GM18868 (cell line): Measurements from ENCODE around the gene ABHD2.

Experiments used
- ATAC-seq: cut with Tn5 transposase; IDR thresholded peaks from one replicate; pipeline ENCODE4 v1.9.1; 2021; ENCODE audit warnings: mild to moderate bottlenecking, moderate library complexity; ENCODE audit not compliant: unreplicated experiment

ABHD2 gene

GRCh38 chr15:89096664-89097063 is 8.4 kb downstream of the ABHD2 start:
- no peak for ATAC-seq

DNA sequence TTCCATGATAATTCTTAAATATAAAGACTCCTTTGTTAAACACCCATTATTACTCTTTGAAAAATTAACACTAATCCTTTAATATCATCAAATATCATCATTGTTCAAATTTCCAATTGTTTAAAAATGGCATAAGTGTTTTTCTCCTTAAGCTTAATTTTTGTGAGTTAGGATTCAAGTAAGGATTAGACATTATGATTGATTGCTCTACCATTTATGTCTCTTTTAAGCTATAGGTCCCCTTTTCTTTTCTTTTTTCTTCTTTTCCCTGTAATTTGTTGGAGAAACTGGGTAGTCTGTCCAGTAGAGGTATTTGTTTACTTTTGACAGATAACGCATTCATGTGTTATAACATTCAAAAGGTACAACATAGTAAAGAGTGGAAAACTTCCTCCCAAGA is 9.1 kb downstream of the ABHD2 start:
- ATAC-seq, result no peak

DNA sequence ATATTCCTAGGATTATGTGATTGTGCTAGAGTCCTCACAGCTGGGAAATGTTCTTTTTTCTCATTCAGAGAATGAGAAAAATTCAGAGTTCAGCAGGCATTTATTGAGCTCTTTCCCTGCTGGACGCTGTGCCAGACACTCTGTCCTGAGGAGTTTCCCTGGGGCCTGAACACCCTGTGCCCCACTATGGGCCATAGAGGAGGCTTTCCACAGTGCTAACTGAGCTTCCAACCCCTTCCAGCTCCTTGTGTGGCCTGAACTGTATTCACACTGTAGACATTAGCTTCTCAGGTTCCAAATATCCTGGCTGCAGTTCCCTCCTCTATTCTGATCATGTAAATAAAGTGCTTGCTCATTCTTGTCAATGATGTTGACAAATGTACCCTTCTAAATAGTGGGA is 10.0 kb downstream of the ABHD2 start:
- no peak for ATAC-seq

DNA sequence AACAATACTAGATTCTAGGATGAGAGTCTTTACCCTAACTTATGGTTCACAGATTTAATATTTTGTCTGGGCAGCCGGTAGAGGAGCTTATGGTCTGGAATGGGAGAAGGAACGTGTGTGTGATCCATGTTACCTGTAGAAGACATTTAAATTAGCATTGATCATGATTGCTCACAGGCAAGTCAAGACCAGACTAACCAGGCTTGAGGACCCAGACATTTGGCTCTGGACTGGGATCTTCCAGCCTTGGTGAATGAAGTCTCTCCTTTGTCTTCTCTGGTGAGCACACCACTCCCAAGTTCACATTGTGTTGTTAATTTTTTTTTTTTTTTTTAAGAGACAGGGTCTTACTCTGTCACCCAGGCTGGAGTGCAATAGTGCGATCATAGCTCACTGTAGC is 11.7 kb downstream of the ABHD2 start:
- ATAC-seq, result no peak

- no peak for ATAC-seq
Observed at GRCh38 chr15:89101302-89102193, 13.3 kb downstream of the ABHD2 start.

GRCh38 chr15:89103481-89104171 is 15.4 kb downstream of the ABHD2 start:
- no peak for ATAC-seq

GRCh38 chr15:89104172-89104564 is 15.9 kb downstream of the ABHD2 start:
- ATAC-seq, result no peak

DNA sequence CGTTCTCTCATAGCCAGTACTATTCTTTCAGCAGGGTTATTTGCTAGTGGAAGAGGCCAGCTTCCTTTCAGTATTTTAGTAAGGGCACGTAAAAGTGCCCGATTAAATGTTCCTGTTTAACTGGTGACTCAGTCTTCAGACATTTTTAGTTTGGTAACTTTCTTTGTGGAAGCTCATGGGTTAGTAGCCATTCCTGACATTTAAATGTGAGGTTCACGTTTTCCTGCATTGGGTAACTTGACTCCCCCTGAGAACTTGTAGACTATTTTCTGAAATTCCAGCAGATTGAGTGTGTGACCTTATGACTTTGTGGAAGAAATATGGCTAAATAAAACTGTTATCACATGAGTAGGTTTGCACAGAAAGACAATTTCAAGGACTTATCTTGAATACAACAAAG is 16.9 kb downstream of the ABHD2 start:
- no peak for ATAC-seq

DNA sequence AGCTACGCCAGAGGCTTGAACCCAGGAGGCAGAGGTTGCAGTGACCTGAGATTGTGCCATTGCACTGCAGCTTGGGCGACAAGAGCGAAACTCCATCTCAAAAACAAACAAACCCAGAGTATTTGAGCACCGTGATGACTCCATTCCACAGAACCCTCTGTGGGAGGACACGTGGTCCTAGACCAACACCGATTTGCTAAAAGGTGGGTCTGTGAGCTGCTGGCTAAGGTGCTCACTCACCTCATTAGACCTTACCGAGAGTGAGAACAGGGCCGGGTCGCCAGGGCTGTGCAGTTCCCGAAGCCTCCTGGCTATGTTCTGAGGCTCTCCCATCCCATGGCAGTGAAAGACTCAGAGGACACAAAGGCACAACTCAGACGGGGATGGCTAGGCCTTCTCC is 17.9 kb downstream of the ABHD2 start:
- no peak for ATAC-seq

- no peak for ATAC-seq
Observed at GRCh38 chr15:89107984-89108383, 19.7 kb downstream of the ABHD2 start.

DNA sequence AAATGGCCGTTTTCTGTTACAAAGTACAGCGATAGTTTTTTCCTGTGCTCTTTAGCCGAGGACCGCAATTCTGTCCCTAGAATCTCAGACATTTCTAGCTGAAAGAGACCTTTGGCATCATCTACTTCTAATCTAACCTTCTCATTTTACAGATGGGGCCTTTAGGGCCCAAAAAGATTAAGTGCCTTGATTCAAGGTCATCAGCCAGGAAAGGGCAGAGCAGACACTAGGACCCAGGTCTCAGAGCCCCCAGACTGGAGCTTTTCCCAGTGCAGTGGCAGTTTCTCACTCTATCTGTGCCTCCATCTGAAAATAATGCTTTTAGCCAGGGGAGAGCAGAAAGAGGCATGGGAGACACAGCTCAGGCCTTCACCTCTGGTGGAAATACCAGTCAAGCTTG is 20.6 kb downstream of the ABHD2 start:
- no peak for ATAC-seq

GRCh38 chr15:89109238-89109637 is 21.0 kb downstream of the ABHD2 start:
- no peak for ATAC-seq

DNA sequence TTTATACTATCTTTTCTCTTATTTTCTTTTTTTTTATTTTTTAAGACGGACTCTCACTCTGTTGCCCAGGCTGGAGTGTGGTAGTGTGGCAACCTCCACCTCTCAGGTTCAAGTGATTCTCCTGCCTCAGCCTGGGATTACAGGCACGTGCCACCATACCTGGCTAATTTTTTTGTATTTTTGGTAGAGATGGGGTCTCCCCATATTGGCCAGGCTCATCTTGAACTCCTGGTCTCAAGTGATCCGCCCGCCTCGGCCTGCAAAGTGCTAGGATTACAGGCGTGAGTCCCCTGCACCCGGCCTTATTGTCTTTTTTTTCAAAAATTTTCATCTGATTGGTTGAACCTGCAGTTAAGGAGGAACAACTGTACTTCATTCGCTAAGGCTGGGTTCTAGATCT is 21.8 kb downstream of the ABHD2 start:
- no peak for ATAC-seq

DNA sequence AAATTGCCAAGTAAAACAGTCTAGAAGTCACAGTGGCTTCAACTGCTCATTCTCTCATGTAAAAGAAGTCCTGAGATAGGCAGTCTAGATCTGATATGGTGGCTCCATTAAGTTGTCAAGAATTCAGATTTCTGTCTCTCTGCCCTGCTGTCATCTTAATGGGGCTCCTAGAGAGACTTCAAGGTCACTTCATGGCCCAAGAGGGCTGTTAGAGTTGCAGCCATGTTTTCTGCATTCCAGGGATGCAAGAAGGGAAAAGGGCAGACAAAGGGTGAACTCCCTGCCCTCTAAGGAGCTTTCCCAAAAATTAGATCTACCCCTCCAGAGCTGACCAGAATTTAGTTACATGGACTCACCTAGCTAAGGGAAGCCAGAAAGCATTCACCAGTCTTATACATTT is 23.1 kb downstream of the ABHD2 start:
- ATAC-seq, result no peak

GRCh38 chr15:89111961-89112340 is 23.7 kb downstream of the ABHD2 start:
- no peak for ATAC-seq

DNA sequence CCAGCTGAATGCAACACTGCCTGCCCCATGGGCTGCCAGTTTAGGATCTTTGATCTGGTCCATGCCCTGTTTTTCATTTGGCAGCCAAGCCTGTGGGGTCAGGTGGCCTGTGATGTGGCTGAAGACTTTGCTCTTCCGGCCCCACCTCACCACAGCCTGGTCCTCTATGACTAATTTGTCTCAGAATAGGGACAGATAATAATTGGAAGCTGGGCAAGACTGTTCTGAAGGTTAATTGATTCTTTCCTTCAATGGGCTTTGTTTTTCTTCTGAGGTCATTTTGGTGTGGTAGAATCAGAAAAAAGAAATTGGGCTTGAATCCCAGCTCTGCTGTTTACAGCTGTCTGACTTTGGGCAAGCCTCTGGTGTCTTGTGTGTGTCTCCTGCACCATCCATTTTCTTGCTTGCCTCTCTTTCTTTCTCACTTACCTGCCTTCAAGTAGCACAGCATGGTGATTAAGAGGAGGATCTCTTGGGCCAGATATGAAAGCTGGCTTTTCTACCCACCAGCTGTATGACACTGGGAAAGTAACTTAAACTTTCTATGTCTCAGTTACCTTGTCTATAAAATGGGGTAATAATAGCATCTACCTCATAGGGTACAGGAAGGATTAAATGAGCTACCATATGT is 24.2 kb downstream of the ABHD2 start:
- ATAC-seq, result peak; percentile 67

GRCh38 chr15:89113296-89114024 is 25.2 kb downstream of the ABHD2 start:
- ATAC-seq, result no peak

- ATAC-seq, result no peak
Observed at GRCh38 chr15:89114990-89115389, 26.7 kb downstream of the ABHD2 start.

- no peak for ATAC-seq
Observed at GRCh38 chr15:89115547-89115946, 27.3 kb downstream of the ABHD2 start.

DNA sequence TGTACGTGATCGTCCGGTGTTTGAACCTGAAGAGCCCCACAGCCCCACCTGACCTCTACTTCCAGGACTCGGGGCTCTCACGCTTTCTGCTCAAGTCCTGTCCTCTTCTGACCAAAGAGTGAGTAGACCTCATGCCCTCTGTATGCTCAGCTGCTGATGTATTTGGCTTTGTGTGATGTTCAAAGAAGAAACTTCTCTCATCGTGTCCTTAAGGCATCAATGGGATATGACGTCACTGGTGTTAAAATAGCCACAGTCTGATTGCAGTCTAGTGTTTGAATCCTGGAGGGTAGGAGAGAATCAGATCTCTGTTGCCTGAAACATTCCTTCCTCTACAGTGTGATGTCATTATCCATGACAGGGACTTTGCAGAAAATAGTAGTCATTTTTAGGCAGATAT is 28.1 kb downstream of the ABHD2 start:
- ATAC-seq, result no peak

GRCh38 chr15:89117790-89118189 is 29.5 kb downstream of the ABHD2 start:
- no peak for ATAC-seq
